Muscle layer of colon (tissue), 2 donors: ENCODE data around the gene ENPP7.
A peak's percentile ranks its signal among the peaks of the same experiment; 100 is the strongest.

ENCODE experiments used
- H3K27ac ChIP-seq: one replicate; pipeline ENCODE4 v1.7.0; 2013; ENCODE audit warnings: low read depth, mild to moderate bottlenecking, low read length, moderate library complexity
- H3K27me3 ChIP-seq, 2 donors: one replicate each; pipeline ENCODE4 v1.7.0; 2013; ENCODE audit warnings: low read length in 2 of 2, mild to moderate bottlenecking in 2 of 2; ENCODE audit not compliant: insufficient read depth in 2 of 2, control insufficient read depth in 1 of 2
- H3K36me3 ChIP-seq: one replicate; pipeline ENCODE4 v1.7.0; 2013; ENCODE audit warnings: mild to moderate bottlenecking, low read length; ENCODE audit not compliant: insufficient read depth
- H3K4me1 ChIP-seq: one replicate; pipeline ENCODE4 v1.7.0; 2013; ENCODE audit warnings: mild to moderate bottlenecking, low read length; ENCODE audit not compliant: insufficient read depth
- H3K4me3 ChIP-seq, 2 donors: one replicate each; pipeline ENCODE4 v1.7.0; 2013; ENCODE audit warnings: low read length in 2 of 2, low read depth in 1 of 2, mild to moderate bottlenecking in 1 of 2, moderate library complexity in 1 of 2
- H3K9ac ChIP-seq: one replicate; pipeline ENCODE4 v1.7.0; 2013; ENCODE audit warnings: low read length
- H3K9me3 ChIP-seq: one replicate; pipeline ENCODE4 v1.7.0; 2013; ENCODE audit warnings: mild to moderate bottlenecking, low read length
- donor health status: abdominal sarcoma.
- donor health status: Adenocarcinoma of cecum.

ENPP7 gene

DNA sequence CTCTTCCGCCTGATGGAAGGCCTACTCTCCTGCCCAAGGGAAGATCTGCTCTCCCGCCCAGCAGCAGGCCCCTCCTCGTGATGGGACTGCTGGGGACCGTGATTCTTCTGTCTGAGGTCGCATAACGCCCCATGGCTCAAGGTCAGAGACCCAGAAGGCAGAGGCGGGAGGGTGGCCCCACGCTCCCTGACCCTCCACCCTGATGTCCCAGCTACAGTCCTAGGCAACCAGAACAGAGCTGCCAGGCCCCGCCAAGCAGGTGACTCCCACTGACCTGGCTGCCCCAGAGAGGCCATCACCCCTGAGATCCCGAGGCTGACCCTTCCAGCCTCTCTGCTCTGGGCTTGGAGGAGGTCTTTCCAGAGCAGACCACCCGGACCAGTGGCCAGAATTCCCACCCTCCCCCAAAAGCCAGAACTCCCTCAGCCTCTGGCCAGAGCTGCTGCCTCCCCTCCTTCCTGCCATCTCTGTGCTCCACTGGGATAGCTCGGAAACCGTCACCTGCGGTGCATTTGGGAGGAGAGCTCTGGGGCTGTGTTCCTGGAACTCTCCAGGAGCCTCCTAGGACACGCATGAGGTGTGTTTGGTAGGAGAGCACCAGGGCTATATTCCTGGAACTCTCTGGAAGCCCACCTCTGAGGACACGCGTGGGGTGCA lies 7.3 kb downstream of the ENPP7 start:
- no peak overlapping the region for H3K9ac ChIP-seq
- H3K27ac ChIP-seq = no peak overlapping the region
- no peak overlapping the region for H3K4me3 ChIP-seq
- H3K4me1 ChIP-seq = peaks cover 4% of the 10 kb centered on the region
- no peaks in the 10 kb centered on the region for H3K36me3 ChIP-seq
- no peaks in the 10 kb centered on the region for H3K9me3 ChIP-seq
- peaks cover 0 to 28% of the 10 kb centered on the region in 2 donors for H3K27me3 ChIP-seq

DNA sequence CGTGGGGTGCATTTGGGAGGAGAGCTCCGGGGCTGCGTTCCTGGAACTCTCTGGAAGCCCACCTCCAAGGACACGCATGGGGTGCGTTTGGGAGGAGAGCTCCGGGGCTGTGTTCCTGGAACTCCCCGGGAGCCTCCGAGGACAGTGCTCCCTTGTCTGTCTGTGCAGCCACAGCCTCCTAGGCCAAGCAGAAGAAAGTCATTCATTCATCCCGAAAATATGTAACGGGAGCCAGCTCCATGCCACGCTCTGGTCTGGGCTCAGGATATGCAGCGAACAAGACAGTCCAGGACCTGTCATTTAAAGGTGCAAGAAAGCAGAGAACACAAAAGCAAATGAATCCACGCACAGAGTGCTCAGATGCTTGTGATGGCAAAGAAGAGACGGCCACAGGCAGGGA lies 7.9 kb downstream of the ENPP7 start:
- H3K9me3 ChIP-seq = no peaks in the 10 kb centered on the region
- no peak overlapping the region for H3K4me3 ChIP-seq
- no peaks in the 10 kb centered on the region for H3K36me3 ChIP-seq
- no peak overlapping the region for H3K27ac ChIP-seq
- peaks cover 4% of the 10 kb centered on the region for H3K4me1 ChIP-seq
- H3K9ac ChIP-seq = no peak overlapping the region
- peaks cover 0 to 30% of the 10 kb centered on the region in 2 donors for H3K27me3 ChIP-seq

DNA sequence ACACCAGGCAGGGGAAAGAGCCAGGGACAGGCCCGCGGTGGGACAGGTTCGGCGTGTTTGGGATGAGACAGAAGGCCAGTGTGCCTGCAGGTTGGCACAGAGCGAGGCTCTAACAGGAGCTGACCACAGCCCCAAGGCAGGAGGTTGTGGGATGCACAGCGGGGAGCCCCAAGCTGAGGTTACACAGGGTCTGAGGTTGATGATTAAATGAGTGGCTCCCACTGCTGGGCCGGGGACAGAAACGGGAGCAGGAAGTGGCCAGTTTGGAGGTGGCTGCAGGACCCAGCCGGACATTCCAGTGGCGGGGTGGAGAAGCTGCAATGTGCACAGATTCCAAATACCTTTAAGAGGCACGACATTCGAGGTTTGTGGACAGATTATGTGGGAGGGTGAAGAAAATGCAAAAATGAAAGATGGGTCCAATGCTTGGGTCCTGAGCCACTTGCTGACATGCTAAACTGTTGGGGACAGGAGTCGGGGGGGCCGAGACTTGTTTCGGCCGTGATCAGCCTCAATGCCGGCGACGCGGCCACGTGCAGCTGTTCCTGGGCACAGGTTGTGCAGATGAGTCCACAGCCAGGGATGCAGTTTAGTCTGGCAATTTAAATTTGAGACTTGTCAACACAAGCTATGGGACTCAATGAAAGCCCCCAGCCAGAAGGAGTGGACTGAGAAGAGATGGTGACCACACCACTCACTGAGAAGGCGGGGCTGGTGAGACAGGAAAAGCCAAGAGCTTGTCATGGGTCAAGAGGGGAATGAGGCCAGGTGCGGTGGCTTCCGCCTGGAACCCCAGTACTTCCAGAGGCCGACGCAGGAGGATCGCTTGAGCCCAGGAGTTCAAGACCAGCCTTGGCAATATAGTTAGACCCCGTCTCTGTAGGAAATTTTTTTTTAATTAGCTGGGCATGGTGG lies 8.7 kb downstream of the ENPP7 start:
- Histone ChIP-seq H3K9ac (no peak overlapping the region), H3K4me3 (no peak overlapping the region), H3K36me3 (no peaks in the 10 kb centered on the region), H3K9me3 (no peaks in the 10 kb centered on the region), H3K27ac (no peak overlapping the region), H3K4me1 (peaks cover 4% of the 10 kb centered on the region), H3K27me3 (peaks cover 0 to 30% of the 10 kb centered on the region in 2 donors)

GRCh38 chr17:79740413-79740812 lies 9.7 kb downstream of the ENPP7 start:
- Histone ChIP-seq H3K4me1 (peaks cover 4% of the 10 kb centered on the region), H3K9me3 (no peaks in the 10 kb centered on the region), H3K9ac (no peak overlapping the region), H3K27ac (no peak overlapping the region), H3K36me3 (no peaks in the 10 kb centered on the region), H3K4me3 (no peak overlapping the region), H3K27me3 (peaks cover 0 to 30% of the 10 kb centered on the region in 2 donors)

- peaks cover 2 to 30% of the 10 kb centered on the region in 2 donors for H3K27me3 ChIP-seq
- H3K4me3 ChIP-seq = no peak overlapping the region
- no peak overlapping the region for H3K9ac ChIP-seq
- H3K36me3 ChIP-seq = no peaks in the 10 kb centered on the region
- no peak overlapping the region for H3K27ac ChIP-seq
- no peaks in the 10 kb centered on the region for H3K9me3 ChIP-seq
- peaks cover 4% of the 10 kb centered on the region for H3K4me1 ChIP-seq
Measured at GRCh38 chr17:79741401-79741750, 10.6 kb downstream of the ENPP7 start.

DNA sequence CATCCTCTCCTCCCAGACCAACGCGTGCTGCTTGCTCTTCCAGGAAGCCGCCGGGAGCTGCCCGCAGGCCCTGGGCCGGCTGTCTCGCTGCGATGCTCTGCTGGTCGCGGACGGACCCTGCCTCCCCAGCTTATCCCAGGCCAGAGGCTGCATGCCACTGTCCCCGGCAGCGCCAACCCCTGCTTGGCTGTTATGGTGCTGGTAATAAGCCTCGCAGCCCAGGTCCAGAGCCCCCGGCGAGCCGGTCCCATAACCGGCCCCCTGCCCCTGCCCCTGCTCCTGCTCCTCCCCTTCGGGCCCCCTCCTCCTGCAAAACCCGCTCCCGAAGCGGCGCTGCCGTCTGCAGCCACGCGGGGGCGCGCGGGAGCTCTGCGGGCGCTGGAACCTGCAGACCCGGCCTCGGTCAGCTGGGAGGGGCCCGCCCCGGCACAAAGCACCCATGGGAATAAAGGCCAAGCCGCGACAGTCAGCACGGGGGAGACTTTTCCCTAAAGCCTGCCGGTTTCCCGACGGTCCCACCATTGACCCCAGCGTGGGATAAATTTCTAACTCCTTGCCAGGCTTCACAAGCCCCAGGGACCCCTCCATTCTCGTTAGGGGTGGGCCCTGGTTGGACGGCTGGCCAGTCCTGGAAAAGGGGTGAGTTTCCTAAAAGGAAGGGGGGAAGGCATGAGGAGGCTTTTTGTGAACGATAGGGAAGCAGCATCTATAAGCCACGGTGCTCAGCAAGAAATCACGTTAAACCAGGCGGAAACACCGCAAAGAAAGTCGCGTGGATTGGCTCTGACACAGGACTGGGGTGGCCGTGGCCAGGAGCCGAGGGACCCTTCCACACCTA lies 11.2 kb downstream of the ENPP7 start:
- Histone ChIP-seq H3K36me3 (no peaks in the 10 kb centered on the region), H3K27me3 (peaks cover 7 to 36% of the 10 kb centered on the region in 2 donors), H3K27ac (no peak overlapping the region), H3K9ac (no peak overlapping the region), H3K4me1 (peaks cover 4% of the 10 kb centered on the region), H3K4me3 (peak overlapping the region in 1 of 2 donors; percentile 22), H3K9me3 (no peaks in the 10 kb centered on the region)

- H3K4me1 ChIP-seq = peaks cover 4% of the 10 kb centered on the region
- H3K4me3 ChIP-seq = no peak overlapping the region
- no peaks in the 10 kb centered on the region for H3K9me3 ChIP-seq
- no peak overlapping the region for H3K9ac ChIP-seq
- peaks cover 11 to 42% of the 10 kb centered on the region in 2 donors for H3K27me3 ChIP-seq
- H3K27ac ChIP-seq = no peak overlapping the region
- no peaks in the 10 kb centered on the region for H3K36me3 ChIP-seq
Measured at GRCh38 chr17:79742589-79742918, 11.8 kb downstream of the ENPP7 start.

- peaks cover 16 to 43% of the 10 kb centered on the region in 2 donors for H3K27me3 ChIP-seq
- no peak overlapping the region for H3K27ac ChIP-seq
- no peak overlapping the region for H3K4me3 ChIP-seq
- no peaks in the 10 kb centered on the region for H3K36me3 ChIP-seq
- H3K4me1 ChIP-seq = peaks cover 4% of the 10 kb centered on the region
- H3K9me3 ChIP-seq = no peaks in the 10 kb centered on the region
- no peak overlapping the region for H3K9ac ChIP-seq
Measured at GRCh38 chr17:79742951-79743476, 12.3 kb downstream of the ENPP7 start.

DNA sequence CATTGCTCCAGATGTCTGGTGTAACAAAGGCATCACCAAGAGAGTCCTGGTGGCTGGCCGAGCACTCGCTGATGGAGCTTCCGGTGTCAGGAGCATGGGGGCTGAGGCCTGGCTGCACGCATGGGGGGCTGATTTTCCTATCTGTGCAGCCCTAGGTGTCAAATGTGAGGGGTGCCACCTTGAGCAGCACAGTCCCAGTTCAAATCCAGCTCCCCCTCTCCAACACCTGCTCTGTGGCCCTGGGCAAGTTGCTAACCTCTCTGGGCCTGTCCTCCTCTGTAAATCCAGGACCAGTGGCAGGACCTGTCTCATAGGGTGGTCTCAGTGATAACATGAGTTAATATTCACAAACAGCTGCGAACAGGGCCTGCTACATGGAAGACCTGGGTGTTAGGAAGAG lies 12.9 kb downstream of the ENPP7 start:
- Histone ChIP-seq H3K36me3 (no peaks in the 10 kb centered on the region), H3K27ac (no peak overlapping the region), H3K4me1 (peaks cover 4% of the 10 kb centered on the region), H3K9ac (no peak overlapping the region), H3K27me3 (peaks cover 18 to 47% of the 10 kb centered on the region in 2 donors), H3K4me3 (no peak overlapping the region), H3K9me3 (no peaks in the 10 kb centered on the region)

GRCh38 chr17:79745641-79746105 lies 14.9 kb downstream of the ENPP7 start:
- Histone ChIP-seq H3K27ac (no peak overlapping the region), H3K36me3 (no peaks in the 10 kb centered on the region), H3K9ac (no peak overlapping the region), H3K27me3 (peaks cover 24 to 58% of the 10 kb centered on the region in 2 donors), H3K9me3 (no peaks in the 10 kb centered on the region), H3K4me3 (no peak overlapping the region), H3K4me1 (peaks cover 4% of the 10 kb centered on the region)
